Activated gamma-delta T cell treated with anti-CD3 and anti-CD28 coated beads, Interleukin-2, amount 50 U/mL, for 16 hours (primary cell): ENCODE data around the gene SNX10.
"Not testable (repeated sequence)": the region's sequence is repeated elsewhere in the genome, so short reads cannot be mapped to it uniquely, and the experiment has no call there.

Experiments used
- DNase-seq: peaks from one replicate; pipeline ENCODE4 v3.0.0-alpha.2; 2020; ENCODE audit warnings: low read depth

SNX10 gene

GRCh38 chr7:26291699-26292538 is at the start of gene SNX10:
Gene SNX10 (plus strand): TSS chr7:26291862. CDS start chr7:26346443, 54,581 bp downstream.
- peak; percentile 46 for DNase-seq

GRCh38 chr7:26245150-26245549 is 46.5 kb upstream of the SNX10 start:
- DNase-seq = no peak

- no peak for DNase-seq
Measured at GRCh38 chr7:26250239-26250638, 41.4 kb upstream of the SNX10 start.

- DNase-seq = not testable (repeated sequence)
Measured at GRCh38 chr7:26261866-26262265, 29.8 kb upstream of the SNX10 start.

GRCh38 chr7:26265065-26265464 is 26.6 kb upstream of the SNX10 start:
- DNase-seq = no peak

GRCh38 chr7:26265499-26266075 is 26.1 kb upstream of the SNX10 start:
- no peak for DNase-seq

GRCh38 chr7:26267601-26268166 is 24.0 kb upstream of the SNX10 start:
- no peak for DNase-seq

GRCh38 chr7:26275213-26275612 is 16.4 kb upstream of the SNX10 start:
- no peak for DNase-seq

- no peak for DNase-seq
Measured at GRCh38 chr7:26278770-26279169, 12.9 kb upstream of the SNX10 start.

- no peak for DNase-seq
Measured at GRCh38 chr7:26279405-26279804, 12.3 kb upstream of the SNX10 start.

- no peak for DNase-seq
Measured at GRCh38 chr7:26280097-26280496, 11.6 kb upstream of the SNX10 start.

GRCh38 chr7:26280723-26281122 is 10.9 kb upstream of the SNX10 start:
- DNase-seq = no peak

- DNase-seq = no peak
Measured at GRCh38 chr7:26284477-26284876, 7.2 kb upstream of the SNX10 start.

- DNase-seq = no peak
Measured at GRCh38 chr7:26284995-26285632, 6.5 kb upstream of the SNX10 start.

GRCh38 chr7:26286157-26286556 is 5.5 kb upstream of the SNX10 start:
- no peak for DNase-seq

GRCh38 chr7:26288126-26288525 is 3.5 kb upstream of the SNX10 start:
- DNase-seq = not testable (repeated sequence)

GRCh38 chr7:26291251-26291650 is 411 bp upstream of the SNX10 start:
- DNase-seq = no peak

- DNase-seq = no peak
Measured at GRCh38 chr7:26292768-26293560, 1.3 kb downstream of the SNX10 start.

GRCh38 chr7:26293569-26294308 is 2.1 kb downstream of the SNX10 start:
- DNase-seq = peak; percentile 45

GRCh38 chr7:26295015-26295414 is 3.4 kb downstream of the SNX10 start:
- no peak for DNase-seq

- no peak for DNase-seq
Measured at GRCh38 chr7:26295586-26295985, 3.9 kb downstream of the SNX10 start.
